Gastrocnemius medialis (tissue), 4 donors: ENCODE measurements around the gene ZYG11B.

Experiments
- CTCF ChIP-seq, 5 experiments: fragments of 450-650 bp in 3 of 5; fragments of 200-600 bp in 2 of 5; sonication (generic) in 2 of 5; IDR thresholded peaks in 4 of 5; conservative IDR thresholded peaks in 1 of 5; 1 replicate in 4 of 5; 2 replicates in 1 of 5; pipeline ENCODE4 v1.5.1; 2016 to 2019; ENCODE audit warnings: antibody characterized with exemption in 5 of 5, mild to moderate bottlenecking in 3 of 5, moderate library complexity in 3 of 5
- POLR2A ChIP-seq, 2 donors: fragments of 450-650 bp; IDR thresholded peaks; one replicate each; pipeline ENCODE4 v1.6.1; 2017; ENCODE audit warnings: antibody characterized with exemption in 2 of 2, mild to moderate bottlenecking in 2 of 2, moderate library complexity in 2 of 2

- TF ChIP-seq CTCF (IDR thresholded peaks at IDR 0.05 in 4 of 5, conservative IDR thresholded peaks at IDR 0.05 in 1 of 5) (no peak), POLR2A (IDR thresholded peaks at IDR 0.05) (no peak)
Observed at GRCh38 chr1:52693843-52694242, 32.4 kb upstream of the ZYG11B start.
